Choroid plexus epithelial cell (primary cell): ENCODE data around the gene UCKL1.

Experiments used
- DNase-seq: peaks from one replicate; pipeline ENCODE4 v3.0.0-alpha.2; 2010; ENCODE audit warnings: low read depth
- H3K4me3 ChIP-seq: 2 replicates; pipeline ENCODE4 v1.5.1; 2011; ENCODE audit warnings: low read depth, mild to moderate bottlenecking, control low read depth, low read length, moderate library complexity
- CTCF ChIP-seq: conservative IDR thresholded peaks from 2 replicates; pipeline ENCODE4 v1.5.1; 2011; ENCODE audit warnings: low read depth, mild to moderate bottlenecking, control low read depth, inconsistent platforms, low read length, moderate library complexity

Gene UCKL1

GRCh38 chr20:63966944-63967322 lies 10.7 kb upstream of the UCKL1 start:
- no peak overlapping the region for H3K4me3 ChIP-seq
- TF ChIP-seq CTCF, result no peak

DNA sequence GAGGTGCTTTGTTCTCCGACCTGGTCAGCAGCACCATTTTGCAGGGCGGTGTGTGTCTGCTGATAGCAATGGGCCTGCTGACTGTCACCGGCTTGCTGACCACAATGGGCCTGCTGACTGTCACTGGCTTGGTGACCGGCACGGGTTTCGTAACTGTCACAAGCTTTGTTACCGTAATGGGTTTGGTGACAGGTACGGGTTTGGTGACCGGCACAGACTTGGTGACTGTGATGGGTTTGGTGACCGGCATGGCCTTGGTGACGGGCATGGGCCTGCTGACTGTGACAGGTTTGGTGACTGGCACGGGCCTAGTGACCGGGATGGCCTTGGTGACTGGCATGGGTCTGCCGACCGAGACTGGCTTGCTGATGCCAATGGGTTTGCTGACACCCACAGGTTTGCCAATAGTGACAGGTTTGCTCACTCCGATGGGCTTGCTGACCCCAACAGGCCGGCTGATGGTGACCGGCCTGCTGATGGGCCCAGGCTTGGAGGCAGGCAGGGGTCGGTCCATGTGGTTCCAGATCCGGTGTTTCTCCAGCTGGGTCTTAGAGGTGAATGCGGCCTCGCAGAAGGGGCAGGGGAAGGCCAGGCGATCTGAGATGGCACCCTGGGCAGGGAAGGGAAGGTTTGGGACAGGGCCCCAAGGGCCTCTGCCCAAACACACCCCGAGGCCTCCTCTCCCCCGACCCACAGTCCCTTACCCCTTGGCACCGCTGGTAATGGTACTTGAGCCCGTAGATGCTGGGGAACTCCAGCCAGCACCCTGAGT lies 10.1 kb upstream of the UCKL1 start:
- no peak for TF ChIP-seq CTCF
- no peak overlapping the region for H3K4me3 ChIP-seq
- DNase-seq, result no peak

More at GRCh38 chr20:63966944-63967322, 10.7 kb upstream of the UCKL1 start:
- DNase-seq, result no peak

GRCh38 chr20:63964412-63964811 lies 8.2 kb upstream of the UCKL1 start:
- no peak for DNase-seq
- no peak for TF ChIP-seq CTCF
- no peak overlapping the region for H3K4me3 ChIP-seq

DNA sequence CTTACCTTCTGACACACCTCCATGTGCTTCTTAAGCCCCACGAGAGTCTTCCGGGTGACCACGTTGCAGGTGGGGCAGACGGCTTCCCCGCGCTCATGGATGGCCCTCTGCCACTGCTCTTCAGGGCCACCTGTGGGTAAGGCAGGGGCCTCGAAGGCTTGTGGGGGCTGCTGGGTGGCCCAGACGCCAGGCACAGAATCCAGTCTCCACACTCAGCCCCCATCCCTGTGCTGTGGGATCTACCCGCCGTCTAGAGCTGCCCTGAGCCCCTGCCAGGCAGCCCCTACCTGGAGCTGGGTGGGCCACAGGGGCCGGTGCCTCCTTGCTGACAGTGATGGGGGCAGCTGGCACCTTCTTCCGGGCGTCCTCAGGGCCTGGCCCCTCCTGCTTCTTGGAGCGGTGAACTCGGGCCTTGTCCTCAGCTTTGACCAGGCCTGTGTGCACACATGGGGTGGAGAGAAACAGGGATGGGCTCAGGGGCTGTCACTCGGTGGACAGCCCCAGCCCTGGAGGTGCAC lies 7.6 kb upstream of the UCKL1 start:
- TF ChIP-seq CTCF, result no peak
- no peak for DNase-seq
- no peak overlapping the region for H3K4me3 ChIP-seq

- no peak for DNase-seq
- no peak for TF ChIP-seq CTCF
- no peak overlapping the region for H3K4me3 ChIP-seq
Measured at GRCh38 chr20:63963348-63963741, 7.1 kb upstream of the UCKL1 start.

DNA sequence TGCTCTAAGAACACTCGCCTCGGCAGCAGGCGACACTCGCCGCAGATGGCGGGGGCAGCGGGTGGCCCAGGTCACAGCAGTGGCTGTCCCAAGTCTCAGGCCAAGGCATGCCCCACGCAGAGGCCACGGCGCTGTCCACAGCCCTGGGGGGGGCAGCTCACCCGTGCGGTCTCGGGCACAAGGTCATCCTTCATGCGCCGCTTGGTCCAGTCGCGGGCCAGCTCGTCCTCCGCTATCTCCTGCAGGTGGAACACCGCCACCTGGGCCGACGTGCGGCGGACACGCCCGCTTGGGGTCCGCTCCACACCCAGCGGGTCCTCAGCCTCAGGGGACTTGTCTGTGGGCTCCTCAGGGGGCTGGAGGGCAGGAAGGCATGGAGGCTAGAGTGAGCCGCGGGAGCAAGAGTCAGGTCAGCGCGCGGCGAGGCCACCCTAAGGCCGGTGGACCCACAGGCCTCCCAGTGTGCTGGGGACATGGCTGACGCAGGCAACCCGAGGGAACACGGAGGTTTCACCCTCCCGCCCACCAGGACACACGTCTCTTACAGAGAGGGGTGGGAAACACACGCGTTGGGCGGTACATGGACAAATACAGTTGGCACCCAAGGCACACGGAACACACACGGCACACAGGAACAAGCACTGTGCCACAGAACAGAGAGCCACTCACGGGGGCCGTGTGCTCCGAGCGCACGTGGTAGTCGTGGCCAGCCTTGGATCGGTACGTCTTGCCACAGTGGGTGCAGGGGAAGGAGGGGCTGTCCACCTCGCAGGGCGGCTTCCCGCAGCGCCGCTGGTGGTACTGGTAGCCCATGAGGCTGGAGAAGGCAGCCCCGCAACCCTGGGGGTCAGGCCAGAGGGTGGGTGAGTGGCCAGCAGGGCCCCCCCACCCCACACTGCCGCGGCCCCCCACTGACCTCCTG lies 6.5 kb upstream of the UCKL1 start:
- H3K4me3 ChIP-seq, result no peak overlapping the region
- DNase-seq, result no peak
- TF ChIP-seq CTCF, result no peak
